ENCODE results near the gene CNNM4.

CNNM4 gene

DNA sequence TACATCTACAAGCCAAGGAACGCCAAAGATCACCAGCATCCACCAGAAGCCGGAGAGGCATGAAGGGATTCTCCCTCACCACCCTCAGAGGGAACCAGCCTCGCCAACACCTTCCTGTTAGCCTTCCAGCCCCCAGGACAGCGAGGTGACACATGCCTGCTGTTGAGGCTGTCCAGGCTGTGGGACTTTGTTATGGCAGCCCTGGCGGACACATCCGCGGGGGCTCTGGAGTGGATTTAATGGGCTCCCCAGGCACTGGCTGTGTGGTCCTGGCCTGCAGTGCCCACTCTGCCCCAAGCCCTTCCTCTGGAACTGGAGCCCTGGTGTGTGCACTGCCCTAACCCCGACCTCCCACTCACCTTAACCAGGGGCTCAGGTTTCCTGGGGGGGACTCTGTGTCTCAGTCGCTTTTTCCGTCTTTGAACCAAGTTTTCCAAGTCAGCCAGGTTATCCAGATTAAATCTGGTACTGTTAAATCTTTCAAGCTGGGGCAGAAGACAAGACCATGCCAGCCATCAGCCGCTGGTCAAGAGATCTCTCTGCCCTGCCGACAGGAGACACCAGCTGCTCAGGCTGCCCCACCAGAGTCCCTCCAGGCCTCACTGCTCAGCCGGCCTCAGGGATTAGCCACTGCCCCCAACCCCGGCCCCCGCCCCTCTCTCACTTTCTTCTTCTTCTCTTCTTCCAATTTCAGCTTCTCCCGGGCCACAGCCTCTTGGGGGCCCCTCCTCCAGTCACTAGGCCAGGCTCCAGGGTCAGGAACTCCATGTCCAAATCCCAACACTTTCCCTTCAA, 81.2 kb downstream of the CNNM4 start:
- no peak overlapping the region for H3K4me3 ChIP-seq (ENCODE audit: low read depth, low read length)
- TF ChIP-seq, protein P1, sequence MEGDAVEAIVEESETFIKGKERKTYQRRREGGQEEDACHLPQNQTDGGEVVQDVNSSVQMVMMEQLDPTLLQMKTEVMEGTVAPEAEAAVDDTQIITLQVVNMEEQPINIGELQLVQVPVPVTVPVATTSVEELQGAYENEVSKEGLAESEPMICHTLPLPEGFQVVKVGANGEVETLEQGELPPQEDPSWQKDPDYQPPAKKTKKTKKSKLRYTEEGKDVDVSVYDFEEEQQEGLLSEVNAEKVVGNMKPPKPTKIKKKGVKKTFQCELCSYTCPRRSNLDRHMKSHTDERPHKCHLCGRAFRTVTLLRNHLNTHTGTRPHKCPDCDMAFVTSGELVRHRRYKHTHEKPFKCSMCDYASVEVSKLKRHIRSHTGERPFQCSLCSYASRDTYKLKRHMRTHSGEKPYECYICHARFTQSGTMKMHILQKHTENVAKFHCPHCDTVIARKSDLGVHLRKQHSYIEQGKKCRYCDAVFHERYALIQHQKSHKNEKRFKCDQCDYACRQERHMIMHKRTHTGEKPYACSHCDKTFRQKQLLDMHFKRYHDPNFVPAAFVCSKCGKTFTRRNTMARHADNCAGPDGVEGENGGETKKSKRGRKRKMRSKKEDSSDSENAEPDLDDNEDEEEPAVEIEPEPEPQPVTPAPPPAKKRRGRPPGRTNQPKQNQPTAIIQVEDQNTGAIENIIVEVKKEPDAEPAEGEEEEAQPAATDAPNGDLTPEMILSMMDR (IDR thresholded peaks at IDR 0.05; ENCODE audit: borderline replicate concordance, insufficient read depth, low read depth, low read length) = no peak

DNA sequence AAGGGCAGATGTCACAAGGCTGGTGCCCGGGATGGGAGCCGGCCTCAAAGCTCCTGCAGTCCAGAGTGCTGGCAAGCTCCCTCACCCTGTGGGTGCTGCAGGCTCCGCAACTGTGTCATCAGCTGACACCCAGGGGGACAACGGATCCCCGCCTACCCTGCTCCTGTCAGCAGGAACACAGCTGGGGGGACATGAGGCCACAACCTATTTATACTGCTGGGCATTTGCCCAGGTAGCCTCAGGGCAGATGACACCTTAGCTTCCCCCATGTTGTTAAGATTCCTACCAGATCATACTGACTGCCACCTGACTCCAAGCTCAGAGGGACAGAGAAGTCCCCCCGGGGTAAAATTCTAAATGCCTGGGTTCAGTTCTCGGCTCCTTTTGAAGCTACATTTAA, 81.9 kb downstream of the CNNM4 start:
- no peak overlapping the region for H3K4me3 ChIP-seq (ENCODE audit: low read depth, low read length)
- TF ChIP-seq, protein P1 (IDR thresholded peaks at IDR 0.05; ENCODE audit: borderline replicate concordance, insufficient read depth, low read depth, low read length) = no peak

DNA sequence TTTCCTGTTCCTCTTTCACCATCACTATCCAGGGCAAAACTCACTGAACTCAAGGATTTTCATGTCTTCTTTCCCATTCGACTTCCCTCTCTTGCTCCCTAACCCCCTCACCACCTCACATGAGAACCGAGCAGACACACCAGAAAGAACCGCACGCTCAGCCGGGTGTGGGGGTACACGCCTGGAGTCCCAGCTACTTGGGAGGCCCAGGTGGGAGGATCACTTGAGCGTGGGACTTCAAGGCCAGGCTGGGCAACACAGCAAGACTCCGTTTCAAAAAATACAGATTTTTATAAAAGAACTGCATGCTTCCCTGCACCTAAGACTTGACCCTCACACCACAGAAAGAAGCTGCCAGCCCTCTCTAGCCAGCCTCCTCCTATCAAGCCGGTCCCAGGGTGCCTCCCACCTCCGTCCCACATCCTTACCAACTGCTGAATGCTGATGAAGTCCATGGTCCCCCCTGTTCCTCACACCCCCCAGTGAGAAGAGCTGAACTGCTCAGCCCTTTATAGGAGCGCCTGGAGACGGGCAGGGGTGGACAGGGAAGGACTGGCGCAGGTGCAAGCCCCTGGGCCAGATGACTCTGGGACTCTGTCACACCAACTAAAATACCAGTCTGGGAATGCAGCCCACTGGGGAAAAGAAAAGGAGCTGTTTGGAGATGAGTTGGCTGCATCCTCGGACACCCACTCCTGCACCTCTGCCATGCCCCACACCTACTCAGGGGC, 83.0 kb downstream of the CNNM4 start, which contains the start of gene ANKRD23:
ANKRD23 (minus strand) TSS at position 484 of the 731 bp plus-strand sequence; CDS start at position 455, 29 bp downstream.
- TF ChIP-seq, protein P1 (IDR thresholded peaks at IDR 0.05; ENCODE audit: borderline replicate concordance, insufficient read depth, low read depth, low read length) = no peak

DNA sequence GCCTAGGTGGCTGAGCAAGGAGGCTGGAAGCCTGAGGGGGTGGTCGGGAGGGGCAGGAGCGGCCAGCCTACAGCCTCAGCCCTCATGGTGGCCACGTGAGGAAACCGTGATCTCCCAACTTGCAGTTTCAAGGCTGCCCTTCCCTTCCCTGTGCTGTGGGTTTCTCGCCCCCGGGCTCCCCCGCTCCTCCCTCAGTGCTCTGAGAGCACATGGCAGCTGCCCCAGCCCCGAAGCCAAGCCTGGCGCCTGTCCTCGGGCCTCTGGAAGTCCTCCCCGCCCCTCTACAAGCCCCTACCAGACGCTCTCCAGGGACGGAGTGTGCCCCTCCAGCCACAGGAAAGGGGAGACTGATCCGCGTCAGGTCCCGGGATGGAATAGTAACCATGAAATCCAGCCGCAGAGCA, 83.7 kb downstream of the CNNM4 start:
- TF ChIP-seq, protein P1 (IDR thresholded peaks at IDR 0.05; ENCODE audit: borderline replicate concordance, insufficient read depth, low read depth, low read length) = no peak

More for the DNA sequence above, 83.0 kb downstream of the CNNM4 start, which contains the start of gene ANKRD23:
- no peak within 1 kb of the TSS for H3K4me3 ChIP-seq (ENCODE audit: low read depth, low read length)

DNA sequence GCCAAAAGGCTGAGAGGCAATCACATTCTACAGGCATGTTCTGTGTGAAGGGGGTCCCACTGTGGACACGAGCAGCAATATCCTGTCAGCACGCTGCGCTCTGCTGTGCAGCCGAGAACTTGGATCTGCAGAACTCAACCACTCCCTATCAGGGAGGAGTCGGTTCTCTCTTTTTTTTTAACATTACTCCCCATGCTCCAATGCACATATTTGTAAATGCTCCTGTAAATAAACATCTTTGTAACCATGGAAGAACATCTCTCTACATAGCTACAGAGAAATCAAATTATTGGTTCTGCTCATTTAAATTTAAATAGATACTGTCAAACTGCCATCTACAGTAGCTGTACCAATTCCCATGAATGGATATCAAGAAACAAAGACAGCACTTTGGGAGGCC, 86.1 kb downstream of the CNNM4 start:
- H3K4me3 ChIP-seq (ENCODE audit: low read depth, low read length) = no peak overlapping the region
- TF ChIP-seq, protein P1 (IDR thresholded peaks at IDR 0.05; ENCODE audit: borderline replicate concordance, insufficient read depth, low read depth, low read length) = no peak

More for the DNA sequence above, 83.7 kb downstream of the CNNM4 start:
- H3K4me3 ChIP-seq (ENCODE audit: low read depth, low read length) = no peak overlapping the region

DNA sequence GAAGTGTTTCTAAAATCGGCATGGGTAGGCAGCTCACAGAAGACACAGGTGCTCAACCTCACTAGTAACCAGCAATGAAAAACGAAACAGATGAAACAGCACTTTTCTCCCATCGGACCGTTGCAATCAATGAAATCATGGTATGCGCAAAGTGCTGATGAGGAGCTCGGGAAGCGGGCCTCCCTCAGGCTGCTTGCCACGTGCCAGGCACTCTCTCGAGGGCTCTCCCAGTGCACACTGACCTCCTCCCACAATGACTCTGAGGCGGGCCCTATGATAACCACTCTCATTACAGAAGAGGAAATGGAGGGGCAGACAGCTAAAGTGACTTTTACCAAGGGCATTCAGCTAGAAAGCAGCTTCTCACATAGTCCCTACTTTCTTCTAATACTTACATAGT, 86.9 kb downstream of the CNNM4 start:
- no peak overlapping the region for H3K4me3 ChIP-seq (ENCODE audit: low read depth, low read length)
- TF ChIP-seq, protein P1 (IDR thresholded peaks at IDR 0.05; ENCODE audit: borderline replicate concordance, insufficient read depth, low read depth, low read length) = no peak
